ENCODE measurements around the gene HAO1.

- no peak for TF ChIP-seq CTCF (IDR thresholded peaks at IDR 0.05)
- TF ChIP-seq POLR2AphosphoS5 (IDR thresholded peaks at IDR 0.05), result no peak
- no peak for TF ChIP-seq EP300 (IDR thresholded peaks at IDR 0.05)
Observed at GRCh38 chr20:7938058-7938457, 2.2 kb downstream of the HAO1 start.
